GM23248 (cell line): ENCODE results near the gene SHMT2.

Experiments used
- EZH2 ChIP-seq: fragments of 200-600 bp; sonication (generic); IDR thresholded peaks from 2 replicates; pipeline ENCODE4 v1.6.1; 2018; ENCODE audit warnings: antibody characterized with exemption, mild to moderate bottlenecking; ENCODE audit not compliant: insufficient read depth, poor library complexity, severe bottlenecking
- EZH2phosphoT487 ChIP-seq: fragments of 200-600 bp; sonication (generic); IDR thresholded peaks from 2 replicates; pipeline ENCODE4 v1.6.1; 2018; ENCODE audit warnings: antibody characterized with exemption, moderate library complexity, mild to moderate bottlenecking, low read depth; ENCODE audit not compliant: insufficient read depth

DNA sequence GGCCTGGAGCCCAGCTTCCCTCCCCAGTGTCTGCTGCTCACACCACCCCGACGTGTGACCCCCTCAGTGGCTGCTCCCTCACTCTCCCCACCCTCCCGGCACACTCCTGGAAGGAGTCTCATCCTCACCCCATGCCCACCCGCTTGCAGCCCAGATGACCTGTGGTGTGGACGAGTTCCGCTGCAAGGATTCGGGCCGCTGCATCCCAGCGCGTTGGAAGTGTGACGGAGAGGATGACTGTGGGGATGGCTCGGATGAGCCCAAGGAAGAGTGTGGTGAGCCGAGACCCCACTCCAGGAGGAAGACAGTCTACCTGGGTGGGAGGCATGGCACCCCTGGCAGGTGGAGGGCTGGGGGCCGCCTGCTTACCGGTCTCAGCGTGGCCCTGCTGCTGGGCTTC is 27.9 kb upstream of the SHMT2 start:
- TF ChIP-seq EZH2phosphoT487 (no peak), EZH2 (no peak)
